Upper lobe of left lung (tissue), 4 donors: ENCODE data around the gene SH2D6.

ENCODE experiments used
- CTCF ChIP-seq, 6 experiments: fragments of 450-650 bp in 4 of 6; fragments of 200-600 bp in 2 of 6; sonication (generic) in 2 of 6; IDR thresholded peaks; one replicate each; pipeline ENCODE4 v1.5.1; 2016 to 2019; ENCODE audit warnings: antibody characterized with exemption in 6 of 6
- POLR2A ChIP-seq, 4 donors: fragments of 450-650 bp; IDR thresholded peaks; one replicate each; pipeline ENCODE4 v1.5.1; 2016 to 2017; ENCODE audit warnings: antibody characterized with exemption in 4 of 4, mild to moderate bottlenecking in 2 of 4
- POLR2AphosphoS5 ChIP-seq, 2 donors: sonication (generic); formaldehyde crosslinking; IDR thresholded peaks; one replicate each; pipeline ENCODE4 v1.5.1; 2017; ENCODE audit warnings: antibody characterized with exemption in 2 of 2

GRCh38 chr2:85448461-85449213 lies 30.1 kb downstream of the SH2D6 start:
- no peak for TF ChIP-seq POLR2A (IDR thresholded peaks at IDR 0.05)
- no peak for TF ChIP-seq CTCF (IDR thresholded peaks at IDR 0.05)
- TF ChIP-seq POLR2AphosphoS5 (IDR thresholded peaks at IDR 0.05), result no peak
